ENCODE results near the gene CALN1.

DNA sequence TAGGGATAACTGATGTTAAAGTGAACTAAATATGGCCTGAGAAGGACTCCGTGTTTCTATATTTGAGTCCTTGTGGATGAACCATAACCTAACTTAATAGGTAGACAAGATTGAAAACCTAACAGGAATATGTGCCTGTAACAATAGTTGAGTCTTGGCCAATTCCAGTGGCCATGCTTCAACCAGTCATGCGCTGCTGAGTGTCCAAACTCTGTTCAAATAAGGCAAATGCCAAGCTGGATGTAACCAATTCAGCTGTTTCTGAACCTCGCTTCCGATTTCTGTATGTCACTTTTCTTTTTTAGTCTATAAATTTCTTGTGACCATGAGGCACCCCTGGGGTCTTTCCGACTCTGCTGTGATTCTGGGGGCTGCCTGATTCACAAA, 672.0 kb downstream of the CALN1 start:
- TF ChIP-seq CTCF (IDR thresholded peaks at IDR 0.05) (no peak), POLR2A (IDR thresholded peaks at IDR 0.05) (no peak), EP300 (IDR thresholded peaks at IDR 0.05) (no peak)

Measured in ovary (tissue), 3 donors.